ENCODE results near the gene BABAM1.

The BABAM1 gene

DNA sequence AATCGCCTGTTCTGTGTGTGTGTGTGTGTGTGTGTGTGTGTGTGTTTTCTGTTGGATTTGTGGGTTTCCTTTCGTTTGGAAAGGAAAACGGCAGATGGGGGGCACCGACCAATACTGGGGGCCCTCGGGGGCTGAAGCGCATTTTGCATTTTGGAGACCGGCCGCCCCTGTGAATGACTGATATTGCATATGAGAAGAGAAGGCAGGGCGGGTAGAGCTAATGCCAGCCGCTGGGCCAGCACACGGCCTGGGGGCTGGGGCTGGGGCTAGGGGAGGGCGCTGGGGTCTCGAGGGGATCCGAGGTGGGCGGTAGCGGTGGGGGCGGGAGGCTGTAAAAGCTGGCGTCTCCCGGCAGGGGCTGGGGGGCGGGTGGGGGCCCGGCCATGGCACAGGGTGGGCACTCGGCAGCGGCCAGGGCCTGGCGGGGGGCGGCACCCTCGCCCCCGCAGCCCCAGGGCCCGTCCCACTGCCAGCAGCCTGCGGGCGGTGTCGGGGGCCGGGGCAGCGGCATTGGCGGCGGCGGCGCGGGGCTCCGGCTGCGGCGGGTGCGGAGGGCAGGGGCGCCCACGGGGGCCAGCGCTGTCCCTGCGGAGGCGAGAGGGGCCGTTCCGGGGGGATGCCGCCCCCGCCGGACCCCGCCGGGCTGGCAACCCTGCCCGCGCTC is 56.2 kb downstream of the BABAM1 start:
- DNase-seq (ENCODE audit: low read depth in 2 of 2), result no peak

- no peak for DNase-seq (ENCODE audit: low read depth in 2 of 2)
Observed at GRCh38 chr19:17323964-17324332, 56.7 kb downstream of the BABAM1 start.

DNA sequence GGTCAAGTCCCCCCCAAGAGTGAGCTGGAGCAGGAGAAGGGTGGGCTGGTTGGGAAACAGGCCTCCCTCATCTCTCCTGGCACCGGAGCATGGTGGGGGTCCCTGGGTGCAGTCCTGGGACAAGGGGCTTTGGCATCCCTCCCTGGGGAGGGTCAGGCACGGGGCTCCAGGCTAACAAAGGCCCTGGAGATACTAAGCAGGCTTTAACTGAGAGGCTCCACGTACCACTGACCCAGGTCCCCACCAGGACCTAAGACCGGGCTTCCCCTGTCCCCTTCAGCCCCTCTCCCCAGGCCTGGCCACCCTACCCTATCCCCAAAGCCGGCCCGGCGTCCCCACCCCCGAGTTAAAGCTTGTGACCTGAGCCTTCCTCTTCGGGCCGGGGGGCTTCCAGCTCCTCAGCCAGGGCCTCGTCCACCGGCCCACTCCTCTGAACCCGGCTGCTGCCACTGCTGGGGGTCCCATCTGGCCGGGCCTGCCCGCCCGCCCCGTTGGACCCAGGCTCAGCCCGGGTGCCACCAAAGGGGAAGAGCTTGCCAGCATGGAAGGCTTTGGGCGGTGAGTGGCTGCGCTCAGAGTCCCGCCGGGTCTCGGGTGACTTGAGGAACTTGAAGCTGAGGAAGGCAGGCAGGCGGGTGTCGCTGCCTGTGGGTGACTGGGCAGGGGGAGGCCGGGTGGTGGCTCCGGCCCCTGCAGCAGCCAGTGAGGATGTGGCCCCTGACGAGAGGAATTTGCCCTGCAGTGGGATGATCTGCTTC is 57.3 kb downstream of the BABAM1 start:
- DNase-seq (ENCODE audit: low read depth in 2 of 2), result no peak

DNA sequence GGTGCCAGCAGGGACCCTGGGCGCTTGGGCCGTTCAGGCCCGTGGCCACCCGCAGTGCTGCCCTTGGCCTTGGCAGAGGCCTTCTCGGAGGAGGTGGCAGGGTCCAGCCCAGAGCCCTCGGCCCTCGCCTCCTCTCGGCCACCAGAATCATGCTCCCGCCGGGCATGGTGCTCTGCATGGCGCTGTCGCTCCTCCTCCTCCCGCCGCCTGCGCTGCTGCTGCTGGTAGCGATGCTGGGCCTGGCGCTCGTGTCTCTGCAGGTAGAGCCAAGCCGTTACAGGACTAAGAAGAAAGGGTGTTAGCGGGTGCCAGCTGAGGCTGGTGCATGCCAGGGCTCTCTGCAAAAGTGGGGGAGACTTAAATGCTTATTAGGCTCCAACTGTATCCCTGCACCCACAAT is 57.9 kb downstream of the BABAM1 start:
- DNase-seq (ENCODE audit: low read depth in 2 of 2), result no peak

- no peak for DNase-seq (ENCODE audit: low read depth in 2 of 2)
Observed at GRCh38 chr19:17325881-17326594, 58.8 kb downstream of the BABAM1 start.

DNA sequence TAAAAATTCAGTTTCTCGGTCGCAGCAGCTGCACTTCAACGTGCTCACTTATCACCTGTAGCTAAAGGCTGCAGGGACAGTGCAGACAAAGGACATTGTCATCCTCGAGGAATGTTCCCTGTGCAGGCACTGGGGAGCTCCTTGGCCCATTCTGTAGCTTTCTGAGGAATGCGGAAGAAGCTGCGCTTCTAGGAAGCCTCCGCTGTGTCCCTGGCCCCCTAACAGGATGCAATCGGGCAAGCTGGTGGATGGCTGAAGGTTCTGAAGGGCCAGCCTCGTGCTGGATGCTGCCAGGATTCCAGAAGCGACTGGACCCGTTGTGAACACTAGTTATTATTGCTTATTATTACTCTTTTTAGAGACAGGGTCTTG is 59.3 kb downstream of the BABAM1 start:
- no peak for DNase-seq (ENCODE audit: low read depth in 2 of 2)

DNA sequence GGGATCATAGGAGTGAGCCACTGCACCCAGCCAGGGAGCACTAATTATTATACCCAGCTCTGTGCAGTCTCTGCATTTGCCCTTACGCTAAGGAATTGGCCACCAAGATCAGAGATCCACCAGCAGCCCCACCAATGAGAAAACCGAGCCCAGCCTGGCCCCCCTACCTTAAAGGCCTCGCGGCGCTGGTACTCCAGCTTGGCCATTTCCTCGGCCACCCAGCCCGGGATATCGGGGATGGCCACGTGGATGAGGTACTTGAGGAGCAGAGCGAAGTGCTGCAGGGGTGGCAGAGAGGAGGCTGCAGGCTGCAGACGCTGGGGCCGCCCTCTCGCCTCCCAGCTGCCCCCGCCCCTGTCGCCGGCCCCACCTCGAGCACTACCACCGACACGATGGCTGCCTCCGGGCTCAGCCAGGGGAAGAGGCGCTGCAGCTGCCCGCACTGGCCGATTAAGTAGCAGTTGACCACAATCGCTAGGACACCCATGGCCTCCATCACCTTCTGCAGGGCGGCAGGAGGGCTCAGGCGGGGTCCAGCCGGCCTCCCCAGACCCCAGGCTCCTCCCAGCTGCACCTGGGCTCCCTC is 59.9 kb downstream of the BABAM1 start:
- DNase-seq (ENCODE audit: low read depth in 2 of 2), result no peak

- peak in 1 of 2 donors; percentile 51 for DNase-seq (ENCODE audit: low read depth in 2 of 2)
Observed at GRCh38 chr19:17327654-17328516, 60.6 kb downstream of the BABAM1 start.
